OCI-LY7 (cell line): ENCODE data around the gene CRYBG2. TPM values are rescaled to one million over a fixed set of nuclear protein-coding genes. Genes with fewer than 3 reads are reported as not detected.
A peak's percentile ranks its signal among the peaks of the same experiment; 100 is the strongest.

ENCODE experiments used
- BruUV-seq: library from RNA; stranded (reverse); fragments of 400-500 nt; replicated peaks from 2 replicates; lab custom pipeline; 2021; lab: Mats Ljungman, UMichigan
- CTCF ChIA-PET: fragments of 300-600 bp; sonication (Branson Sonifier 250); formaldehyde crosslinking; loops from one replicate; lab custom pipeline; 2022; ENCODE audit warnings: antibody characterized with exemption; ENCODE audit not compliant: unreplicated experiment; lab: Charles Lee
- POLR2A ChIA-PET: fragments of 300-600 bp; sonication (Branson Sonifier 250); formaldehyde crosslinking; loops from one replicate; lab custom pipeline; 2022; ENCODE audit warnings: antibody characterized with exemption; lab: Charles Lee
- DNase-seq: peaks from one replicate; pipeline ENCODE4 v3.0.0-alpha.2; 2015; ENCODE audit warnings: low spot score
- H2AFZ ChIP-seq: fragments of 200-600 bp; sonication (generic), shearing (Covaris generic); 2 replicates; pipeline ENCODE4 v1.6.1; 2014; ENCODE audit warnings: mild to moderate bottlenecking, antibody characterized with exemption, low read length, moderate library complexity
- H3K27ac ChIP-seq: fragments of 200-600 bp; sonication (generic); 2 replicates; pipeline ENCODE4 v1.5.1; 2014; ENCODE audit warnings: mixed run types, low read depth, mild to moderate bottlenecking, moderate library complexity, low read length, inconsistent platforms; ENCODE audit not compliant: poor library complexity, severe bottlenecking
- H3K36me3 ChIP-seq: fragments of 200-600 bp; sonication (generic); 2 replicates; pipeline ENCODE4 v1.6.1; 2014; ENCODE audit warnings: mild to moderate bottlenecking, antibody characterized with exemption, low read length, moderate library complexity, mixed read lengths; ENCODE audit not compliant: insufficient read depth
- H3K4me1 ChIP-seq: fragments of 200-600 bp; sonication (generic); 2 replicates; pipeline ENCODE4 v1.5.1; 2014; ENCODE audit warnings: mild to moderate bottlenecking, low read length; ENCODE audit not compliant: insufficient read depth, poor library complexity, severe bottlenecking
- H3K4me2 ChIP-seq: fragments of 200-600 bp; sonication (generic); 2 replicates; pipeline ENCODE4 v1.6.1; 2014; ENCODE audit warnings: mild to moderate bottlenecking, low read length
- H3K4me3 ChIP-seq: fragments of 200-600 bp; sonication (generic); 2 replicates; pipeline ENCODE4 v1.5.1; 2014; ENCODE audit warnings: mild to moderate bottlenecking, low read depth, low read length; ENCODE audit not compliant: poor library complexity, severe bottlenecking
- H3K79me2 ChIP-seq: fragments of 200-600 bp; sonication (generic); 2 replicates; pipeline ENCODE4 v1.6.1; 2016; ENCODE audit warnings: low read depth, mild to moderate bottlenecking, low read length, moderate library complexity, mixed read lengths; ENCODE audit not compliant: insufficient read depth
- H3K9me2 ChIP-seq: fragments of 200-600 bp; sonication (generic); 2 replicates; pipeline ENCODE4 v1.6.1; 2016; ENCODE audit warnings: mild to moderate bottlenecking, low read length, mixed read lengths; ENCODE audit not compliant: insufficient read depth
- H3K9me3 ChIP-seq: fragments of 200-600 bp; sonication (generic); 2 replicates; pipeline ENCODE4 v1.6.1; 2014; ENCODE audit warnings: mild to moderate bottlenecking, mixed run types, low read length, mixed read lengths
- H4K20me1 ChIP-seq: fragments of 200-600 bp; sonication (generic); 2 replicates; pipeline ENCODE4 v1.6.1; 2014; ENCODE audit warnings: mild to moderate bottlenecking, antibody characterized with exemption, low read length, moderate library complexity, mixed read lengths; ENCODE audit not compliant: insufficient read depth
- CTCF ChIP-seq: fragments of 200-600 bp; sonication (generic); conservative IDR thresholded peaks from 2 replicates; pipeline ENCODE4 v1.5.1; 2014; ENCODE audit warnings: mild to moderate bottlenecking, antibody characterized with exemption, low read length, moderate library complexity, mixed read lengths
- EZH2phosphoT487 ChIP-seq: fragments of 200-600 bp; sonication (generic); IDR thresholded peaks from 2 replicates; pipeline ENCODE4 v1.6.1; 2018; ENCODE audit warnings: low read depth, borderline replicate concordance, mild to moderate bottlenecking, mixed run types, antibody characterized with exemption, low read length, moderate library complexity, mixed read lengths
- intact Hi-C: fragments of 100-400 bp; cut with micrococcal nuclease; formaldehyde crosslinking; loops from one replicate; pipeline ENCODE4 v1.10.0; 2022; ENCODE audit not compliant: unreplicated experiment
- total RNA-seq, 2 experiments: library from RNA; depleted of rRNA in 1 of 2; stranded (reverse); fragments of >200 nt in 1 of 2; shearing (Covaris generic) in 1 of 2; gene quantifications; 2 replicates each; pipeline ENCODE4 v1.2.3, GENCODE V29; 2014 to 2022

CRYBG2 gene
- total RNA-seq, 2 experiments from 2014 or later = 1.3 to 5.5 TPM

- H3K79me2 ChIP-seq = no peaks in the 10 kb centered on the region
- peak overlapping the region; percentile 94 for H3K4me2 ChIP-seq
- H3K4me1 ChIP-seq = peaks cover 30% of the 10 kb centered on the region
- intact Hi-C loops = no loop called here
- ChIA-PET POLR2A (no interaction called here), CTCF (no interaction called here)
- H3K9me2 ChIP-seq = no peaks in the 10 kb centered on the region
- no peak overlapping the region for H3K4me3 ChIP-seq
- no peak overlapping the region for H3K27ac ChIP-seq
- BruUV-seq = TSS peak; percentile 21
- no peaks in the 10 kb centered on the region for H4K20me1 ChIP-seq
- DNase-seq = no peak
- no peak for TF ChIP-seq CTCF
- no peak for TF ChIP-seq EZH2phosphoT487
- peaks cover 78% of the 10 kb centered on the region for H3K36me3 ChIP-seq
- no peak overlapping the region for H2AFZ ChIP-seq
- no peaks in the 10 kb centered on the region for H3K9me3 ChIP-seq
Observed at GRCh38 chr1:26278303-26278702, 75.6 kb downstream of the CRYBG2 start.

- ChIA-PET CTCF (interaction anchor here (1.3 kb wide), 1 partner anchor 11 kb away, joined by 3 read pairs; no protein-coding TSS in a partner anchor), POLR2A (interaction anchor here (0.6 kb wide), 1 partner anchor 16 kb away, joined by 3 read pairs; no protein-coding TSS in a partner anchor)
- H3K27ac ChIP-seq = no peak overlapping the region
- BruUV-seq = no TSS peak
- H3K4me1 ChIP-seq = peaks cover 30% of the 10 kb centered on the region
- no peak overlapping the region for H2AFZ ChIP-seq
- intact Hi-C loops = no loop called here
- no peaks in the 10 kb centered on the region for H3K79me2 ChIP-seq
- no peak overlapping the region for H3K4me3 ChIP-seq
- TF ChIP-seq CTCF (no peak), EZH2phosphoT487 (no peak)
- peaks cover 83% of the 10 kb centered on the region for H3K36me3 ChIP-seq
- no peak for DNase-seq
- no peaks in the 10 kb centered on the region for H3K9me2 ChIP-seq
- H3K4me2 ChIP-seq = no peak overlapping the region
- H4K20me1 ChIP-seq = no peaks in the 10 kb centered on the region
- H3K9me3 ChIP-seq = no peaks in the 10 kb centered on the region
Observed at GRCh38 chr1:26277719-26278118, 76.2 kb downstream of the CRYBG2 start.

- H3K4me2 ChIP-seq = no peak overlapping the region
- H3K4me1 ChIP-seq = peaks cover 30% of the 10 kb centered on the region
- intact Hi-C loops = no loop called here
- POLR2A ChIA-PET = no interaction called here
- no TSS peak for BruUV-seq
- H3K36me3 ChIP-seq = peaks cover 81% of the 10 kb centered on the region
- H3K27ac ChIP-seq = no peak overlapping the region
- H3K4me3 ChIP-seq = no peak overlapping the region
- TF ChIP-seq EZH2phosphoT487 (no peak), CTCF (no peak)
- no peaks in the 10 kb centered on the region for H4K20me1 ChIP-seq
- H3K79me2 ChIP-seq = no peaks in the 10 kb centered on the region
- CTCF ChIA-PET = interaction anchor here (1.3 kb wide), 1 partner anchor 12 kb away, joined by 3 read pairs; no protein-coding TSS in a partner anchor
- no peaks in the 10 kb centered on the region for H3K9me2 ChIP-seq
- DNase-seq = no peak
- no peaks in the 10 kb centered on the region for H3K9me3 ChIP-seq
- H2AFZ ChIP-seq = no peak overlapping the region
Observed at GRCh38 chr1:26277261-26277661, 76.7 kb downstream of the CRYBG2 start.
